ENCODE data around the gene TMEM178B.

The TMEM178B gene

GRCh38 chr7:141466151-141466904, 392.5 kb downstream of the TMEM178B start:
- no peak for DNase-seq (ENCODE audit: low spot score)

- no peak for DNase-seq (ENCODE audit: low spot score)
Observed at GRCh38 chr7:141468341-141468740, 394.5 kb downstream of the TMEM178B start.

- no peak for DNase-seq (ENCODE audit: low spot score)
Observed at GRCh38 chr7:141475679-141476078, 401.8 kb downstream of the TMEM178B start.

- no peak for DNase-seq (ENCODE audit: low spot score)
Observed at GRCh38 chr7:141477865-141478264, 404.0 kb downstream of the TMEM178B start.

GRCh38 chr7:141478845-141479244, 405.0 kb downstream of the TMEM178B start:
- no peak for DNase-seq (ENCODE audit: low spot score)

- no peak for DNase-seq (ENCODE audit: low spot score)
Observed at GRCh38 chr7:141480953-141481352, 407.1 kb downstream of the TMEM178B start.

- DNase-seq (ENCODE audit: low spot score) = no peak
Observed at GRCh38 chr7:141481971-141482370, 408.1 kb downstream of the TMEM178B start.

- DNase-seq (ENCODE audit: low spot score) = no peak
Observed at GRCh38 chr7:141483044-141483443, 409.2 kb downstream of the TMEM178B start.

GRCh38 chr7:141484907-141485306, 411.0 kb downstream of the TMEM178B start:
- DNase-seq (ENCODE audit: low spot score) = no peak

GRCh38 chr7:141486959-141487358, 413.1 kb downstream of the TMEM178B start:
- no peak for DNase-seq (ENCODE audit: low spot score)

GRCh38 chr7:141490474-141490873, 416.6 kb downstream of the TMEM178B start:
- no peak for DNase-seq (ENCODE audit: low spot score)

- no peak for DNase-seq (ENCODE audit: low spot score)
Observed at GRCh38 chr7:141495057-141495456, 421.2 kb downstream of the TMEM178B start.

GRCh38 chr7:141497391-141497790, 423.5 kb downstream of the TMEM178B start:
- no peak for DNase-seq (ENCODE audit: low spot score)

GRCh38 chr7:141500608-141501007, 426.7 kb downstream of the TMEM178B start:
- DNase-seq (ENCODE audit: low spot score) = no peak

GRCh38 chr7:141501451-141501850, 427.6 kb downstream of the TMEM178B start:
- no peak for DNase-seq (ENCODE audit: low spot score)

GRCh38 chr7:141511316-141511675, 437.4 kb downstream of the TMEM178B start:
- no peak for DNase-seq (ENCODE audit: low spot score)

- no peak for DNase-seq (ENCODE audit: low spot score)
Observed at GRCh38 chr7:141511676-141512396, 438.0 kb downstream of the TMEM178B start.

GRCh38 chr7:141512597-141512996, 438.7 kb downstream of the TMEM178B start:
- DNase-seq (ENCODE audit: low spot score) = no peak

- no peak for DNase-seq (ENCODE audit: low spot score)
Observed at GRCh38 chr7:141513720-141514119, 439.9 kb downstream of the TMEM178B start.

GRCh38 chr7:141515941-141516340, 442.1 kb downstream of the TMEM178B start:
- DNase-seq (ENCODE audit: low spot score) = no peak

GRCh38 chr7:141519623-141520022, 445.8 kb downstream of the TMEM178B start:
- no peak for DNase-seq (ENCODE audit: low spot score)

- DNase-seq (ENCODE audit: low spot score) = no peak
Observed at GRCh38 chr7:141522657-141523342, 448.9 kb downstream of the TMEM178B start.

GRCh38 chr7:141525973-141526514, 452.2 kb downstream of the TMEM178B start:
- DNase-seq (ENCODE audit: low spot score) = no peak

Measured in D341Med (cell line).